DMS153 (cell line): Measurements from ENCODE around the gene PRKCQ.
"Not testable (repeated sequence)": the region's sequence is repeated elsewhere in the genome, so short reads cannot be mapped to it uniquely, and the experiment has no call there.

ENCODE experiments used
- DNase-seq: peaks from one replicate; lab custom pipeline; 2025; lab: John Stamatoyannopoulos, UW

PRKCQ gene

DNA sequence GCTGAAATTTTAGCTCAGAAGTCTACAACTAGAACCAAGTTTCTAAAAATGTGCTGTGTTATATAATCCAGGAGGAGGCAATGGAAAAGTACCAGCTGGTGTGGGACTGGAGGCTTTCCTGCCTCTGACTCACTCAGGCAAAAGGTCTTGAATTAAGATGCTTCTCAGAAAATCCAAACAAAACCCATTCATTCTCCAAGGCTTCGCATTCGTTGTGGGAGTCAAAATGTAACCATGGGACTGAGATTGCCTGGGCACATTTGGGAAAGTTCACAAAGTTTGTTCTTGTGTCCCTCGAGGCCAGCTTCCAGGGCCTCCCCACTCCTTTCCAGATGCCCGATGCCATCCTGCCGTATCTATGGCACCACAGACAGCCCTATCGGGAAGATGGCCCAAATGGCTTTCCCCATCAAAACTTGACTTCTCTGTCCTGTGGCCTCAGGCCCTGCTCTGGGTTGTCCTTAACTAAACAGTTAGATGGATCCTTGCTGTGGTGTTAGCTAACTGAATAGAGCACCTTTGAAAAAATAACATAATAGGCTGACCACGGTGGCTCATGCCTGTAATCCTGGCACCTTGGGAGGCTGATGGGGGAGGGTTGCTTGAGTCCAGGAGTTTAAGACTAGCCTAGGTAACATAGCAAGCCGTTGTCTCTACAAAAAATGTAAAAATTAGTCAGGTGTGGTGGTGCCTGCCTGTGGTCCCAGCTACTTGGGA lies 196.8 kb downstream of the PRKCQ start:
- no peak for DNase-seq

DNA sequence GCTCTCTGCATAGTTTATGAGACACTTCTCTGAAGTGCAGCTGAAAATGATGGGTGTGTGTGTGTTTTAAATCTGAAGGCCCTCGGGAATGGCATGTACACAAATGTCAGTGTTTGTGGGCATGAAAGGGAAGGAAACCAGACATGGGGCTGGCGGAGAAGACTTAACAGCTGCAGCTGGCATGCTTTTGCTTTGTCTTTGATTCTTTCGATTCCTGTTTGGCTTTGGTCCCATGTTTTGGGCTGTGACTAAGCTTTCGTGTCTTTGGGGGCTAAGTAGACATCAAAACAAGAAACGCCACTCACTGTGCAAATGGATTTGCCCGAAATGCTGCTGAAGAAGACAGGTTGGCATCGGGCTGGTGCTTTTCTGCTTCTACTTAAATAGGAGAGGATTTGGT lies 198.0 kb downstream of the PRKCQ start:
- DNase-seq, result no peak

DNA sequence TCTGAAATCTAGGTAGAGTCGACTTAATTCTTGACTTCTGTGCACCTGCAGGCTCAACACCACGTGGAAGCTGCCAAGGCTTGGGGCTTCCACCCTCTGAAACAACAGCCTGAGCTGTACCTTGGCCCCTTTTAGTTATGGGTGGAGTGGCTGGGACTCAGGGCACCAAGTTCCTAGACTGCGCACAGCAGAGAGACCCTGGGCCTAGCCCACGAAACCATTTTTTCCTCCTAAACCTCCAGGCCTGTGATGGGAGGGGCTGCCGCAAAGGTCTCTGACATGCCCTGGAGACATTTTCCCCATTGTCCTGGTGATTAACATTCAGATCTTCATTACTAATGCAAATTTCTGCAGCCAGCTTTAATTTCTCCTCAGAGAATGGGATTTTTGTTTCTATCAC lies 199.6 kb downstream of the PRKCQ start:
- DNase-seq, result not testable (repeated sequence)

DNA sequence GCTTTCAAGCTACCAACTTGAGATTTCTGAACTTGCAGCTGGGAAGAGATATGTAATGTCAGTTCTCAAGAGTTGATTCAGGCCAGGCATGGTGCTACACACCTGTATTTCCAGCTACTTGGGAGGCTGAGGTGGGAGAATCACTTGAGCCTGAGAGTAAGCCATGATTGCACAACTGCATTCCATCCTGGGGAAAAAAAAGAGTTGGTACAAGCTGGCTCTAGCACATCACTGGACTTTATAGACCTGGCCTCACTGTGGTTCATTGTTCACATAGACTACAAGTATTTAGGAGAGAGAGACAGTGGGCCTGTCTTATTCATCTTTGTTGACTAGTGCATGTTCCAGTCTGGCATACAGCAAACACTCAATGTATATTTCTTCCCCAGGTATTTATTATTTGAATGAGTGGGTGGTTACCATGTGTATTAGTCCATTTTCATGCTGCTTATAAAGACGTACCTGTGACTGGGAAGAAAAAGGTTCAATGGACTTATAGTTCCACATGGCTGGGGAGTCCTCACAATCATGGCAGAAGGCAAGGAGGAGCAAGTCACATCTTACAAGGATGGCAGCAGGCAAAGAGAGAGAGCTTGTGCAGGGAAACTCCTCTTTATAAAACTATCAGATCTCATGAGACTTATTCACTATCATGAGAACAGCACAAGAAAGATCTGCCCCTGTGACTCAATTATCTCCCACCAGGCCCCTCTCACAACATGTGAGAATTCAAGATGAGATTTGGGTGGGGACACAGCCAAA lies 200.9 kb downstream of the PRKCQ start:
- DNase-seq, result no peak
